Mammary epithelial cell (primary cell): ENCODE data around the gene ANKS1B.

Experiments used
- CTCF ChIP-seq, 2 donors: IDR thresholded peaks in 1 of 2; conservative IDR thresholded peaks in 1 of 2; 2 replicates each; pipeline ENCODE4 v1.5.1; 2011 to 2012; ENCODE audit warnings: inconsistent platforms in 2 of 2, low read length in 2 of 2, mild to moderate bottlenecking in 2 of 2, control low read depth in 1 of 2, low read depth in 1 of 2; ENCODE audit not compliant: insufficient read depth in 1 of 2; ENCODE audit errors: extremely low read depth in 1 of 2
- EZH2 ChIP-seq: IDR thresholded peaks from 2 replicates; pipeline ENCODE4 v1.6.1; 2012; ENCODE audit warnings: low read length, inconsistent platforms, borderline replicate concordance

DNA sequence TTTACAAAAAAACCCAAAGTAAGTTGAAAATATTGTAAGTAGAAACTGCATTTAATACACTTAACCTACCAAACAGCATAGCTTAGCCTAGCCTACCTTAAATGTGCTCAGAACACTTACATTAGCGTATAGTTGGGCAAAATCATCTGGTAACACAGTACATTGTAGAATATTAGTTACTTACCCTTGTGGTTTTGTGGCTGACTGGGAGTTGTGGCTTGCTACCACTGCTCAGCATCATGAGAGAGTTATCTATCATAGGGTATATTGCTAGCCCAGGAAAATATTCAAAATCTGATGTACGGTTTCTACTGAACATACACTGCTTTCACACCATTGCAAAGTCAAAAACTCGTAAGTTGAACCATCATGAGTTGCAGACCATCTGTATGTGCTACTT, 478.9 kb downstream of the ANKS1B start:
- TF ChIP-seq CTCF (conservative IDR thresholded peaks at IDR 0.05 in 1 of 2, IDR thresholded peaks at IDR 0.05 in 1 of 2; ENCODE audit: extremely low read depth in 1 of 2, insufficient read depth in 1 of 2, low read depth in 1 of 2, low read length in 2 of 2) (no peak), EZH2 (no peak)
